Measurements from ENCODE around the gene TLE3.

- no peak for TF ChIP-seq CTCF (conservative IDR thresholded peaks at IDR 0.05; ENCODE audit: low read depth, low read length)
- TF ChIP-seq MAFK (IDR thresholded peaks at IDR 0.05; ENCODE audit: low read depth, low read length) = no peak
Observed at GRCh38 chr15:70137967-70138366, 40.2 kb upstream of the TLE3 start.
